Kidney epithelial cell (primary cell): Measurements from ENCODE around the gene KRT71. TPM values are rescaled to one million over a fixed set of nuclear protein-coding genes. Genes with fewer than 3 reads are reported as not detected.

ENCODE experiments used
- DNase-seq: peaks from one replicate; pipeline ENCODE4 v3.0.0-alpha.2; 2010; ENCODE audit warnings: low read depth
- H3K27me3 ChIP-seq: 2 replicates; pipeline ENCODE4 v1.6.0; 2011; ENCODE audit warnings: low read length; ENCODE audit not compliant: control insufficient read depth, insufficient read depth
- H3K36me3 ChIP-seq: 2 replicates; pipeline ENCODE4 v1.5.1; 2011; ENCODE audit warnings: low read length; ENCODE audit not compliant: control insufficient read depth, insufficient read depth
- H3K4me3 ChIP-seq: 2 replicates; pipeline ENCODE4 v1.5.1; 2011; ENCODE audit warnings: low read depth, mild to moderate bottlenecking, control low read depth, low read length
- CTCF ChIP-seq: IDR thresholded peaks from 2 replicates; pipeline ENCODE4 v1.5.1; 2011; ENCODE audit warnings: mild to moderate bottlenecking, moderate library complexity, low read length, control low read depth, inconsistent platforms; ENCODE audit not compliant: insufficient read depth, poor library complexity, severe bottlenecking
- total RNA-seq: library from RNA; depleted of rRNA; stranded (reverse); fragments of >200 nt; gene quantifications from 2 replicates; pipeline ENCODE4 v1.2.3, GENCODE V29; 2015

Gene KRT71
- total RNA-seq, 1 donor from 2014 or later: not detected

GRCh38 chr12:52534482-52534881, 18.5 kb downstream of the KRT71 start:
- TF ChIP-seq CTCF: no peak
- Histone ChIP-seq H3K27me3 (no peaks in the 10 kb centered on the region), H3K4me3 (no peak overlapping the region), H3K36me3 (no peaks in the 10 kb centered on the region)
- no peak for DNase-seq

DNA sequence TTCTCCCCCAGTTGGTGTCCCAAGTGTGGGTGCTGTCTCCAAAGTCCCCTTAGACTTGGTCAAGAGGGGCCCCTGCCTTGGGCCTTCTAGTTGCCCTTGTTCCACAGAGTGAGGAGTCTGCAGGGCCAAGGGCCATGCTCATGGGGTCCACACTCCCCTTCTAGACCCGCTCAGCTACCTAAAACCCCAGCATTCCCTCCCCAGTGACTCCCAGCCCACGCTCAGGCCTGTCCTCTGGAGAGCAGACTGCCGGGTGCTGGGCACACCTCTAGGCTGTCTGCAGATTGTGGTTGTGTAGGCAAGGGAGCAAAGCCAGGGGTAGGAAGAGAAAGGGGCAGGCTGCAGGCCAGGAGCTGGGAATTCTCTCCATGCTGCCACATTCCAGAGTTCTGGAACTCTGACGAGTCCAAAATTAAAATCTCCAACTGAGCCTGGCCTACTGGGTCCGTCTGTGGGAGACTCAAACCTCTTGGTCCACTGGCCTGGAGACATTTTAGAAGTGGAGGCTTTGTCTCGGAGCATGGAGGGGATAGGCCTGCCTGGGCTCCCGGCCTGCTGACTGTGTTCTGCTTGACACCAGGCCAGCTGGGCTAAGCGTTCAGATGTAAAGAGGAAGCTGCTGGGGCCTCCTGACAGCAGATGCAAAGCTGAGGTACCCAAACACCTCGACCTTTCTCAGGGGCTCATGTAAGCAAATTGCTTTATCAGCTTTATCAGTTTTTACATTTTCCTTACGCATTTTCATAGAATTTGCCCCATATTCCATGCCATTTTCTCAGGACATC, 19.1 kb downstream of the KRT71 start:
- Histone ChIP-seq H3K27me3 (no peaks in the 10 kb centered on the region), H3K36me3 (no peaks in the 10 kb centered on the region), H3K4me3 (no peak overlapping the region)
- no peak for DNase-seq
- TF ChIP-seq CTCF: no peak

DNA sequence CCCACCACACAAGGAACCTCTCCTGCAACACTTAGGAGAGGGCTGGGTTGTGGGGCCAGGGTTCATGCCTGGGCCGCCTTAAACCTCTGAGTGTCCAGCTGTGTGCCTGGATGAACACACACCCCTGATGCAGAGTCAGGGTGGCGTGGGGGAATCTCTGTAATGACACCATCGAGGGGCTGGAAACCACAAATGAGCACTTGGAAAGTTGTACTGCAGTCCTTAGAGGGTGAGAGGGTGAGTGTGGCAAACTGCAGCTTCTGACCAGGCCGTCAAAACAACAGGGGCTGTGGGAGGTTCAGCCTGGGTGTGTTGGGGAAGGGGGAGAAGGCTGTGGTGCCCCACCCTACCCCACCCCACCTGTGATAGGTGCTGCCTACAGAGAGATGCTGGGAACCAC, 20.3 kb downstream of the KRT71 start:
- no peaks in the 10 kb centered on the region for H3K36me3 ChIP-seq
- H3K4me3 ChIP-seq: no peak overlapping the region
- DNase-seq: no peak
- no peak for TF ChIP-seq CTCF
- H3K27me3 ChIP-seq: no peaks in the 10 kb centered on the region

DNA sequence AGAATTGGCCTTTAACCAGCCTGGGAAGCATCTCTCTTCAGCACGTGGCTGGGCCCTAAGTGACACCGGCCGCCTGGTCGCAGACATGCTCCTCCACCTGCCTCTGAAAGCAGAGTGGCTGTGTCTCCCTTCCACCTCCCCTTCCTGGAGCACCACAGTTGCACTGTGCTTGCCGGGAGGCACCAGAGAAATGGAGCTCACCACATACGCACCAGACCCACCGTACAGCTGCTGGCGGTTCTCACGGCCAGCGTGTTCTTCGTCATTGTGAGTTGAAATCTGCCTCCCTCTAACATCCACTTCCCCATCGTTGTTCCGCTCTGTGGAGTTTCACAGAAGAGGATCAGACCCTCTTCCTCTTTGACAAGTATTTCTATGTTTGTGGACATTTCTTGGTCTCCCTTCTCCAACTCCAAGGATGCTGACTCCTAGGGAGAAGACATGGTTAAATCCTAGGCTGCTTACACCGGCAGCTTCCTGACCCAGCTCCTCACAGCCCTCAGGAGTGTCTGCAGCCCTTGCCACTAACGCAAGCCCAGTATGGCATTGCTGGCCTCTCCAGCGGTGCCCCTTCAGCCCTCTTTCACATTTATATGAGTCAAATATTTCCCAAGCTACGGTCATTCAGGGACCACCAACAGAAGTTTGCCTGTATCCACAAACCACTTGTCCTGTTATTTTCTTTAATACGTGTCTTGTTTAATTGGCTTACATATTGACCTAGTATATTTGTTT, 21.2 kb downstream of the KRT71 start:
- Histone ChIP-seq H3K27me3 (no peaks in the 10 kb centered on the region), H3K4me3 (no peak overlapping the region), H3K36me3 (no peaks in the 10 kb centered on the region)
- TF ChIP-seq CTCF: no peak
- DNase-seq: no peak

- DNase-seq: no peak
- Histone ChIP-seq H3K27me3 (peaks cover 2% of the 10 kb centered on the region), H3K36me3 (no peaks in the 10 kb centered on the region), H3K4me3 (no peak overlapping the region)
- TF ChIP-seq CTCF: no peak
Measured at GRCh38 chr12:52530905-52531304, 22.0 kb downstream of the KRT71 start.

DNA sequence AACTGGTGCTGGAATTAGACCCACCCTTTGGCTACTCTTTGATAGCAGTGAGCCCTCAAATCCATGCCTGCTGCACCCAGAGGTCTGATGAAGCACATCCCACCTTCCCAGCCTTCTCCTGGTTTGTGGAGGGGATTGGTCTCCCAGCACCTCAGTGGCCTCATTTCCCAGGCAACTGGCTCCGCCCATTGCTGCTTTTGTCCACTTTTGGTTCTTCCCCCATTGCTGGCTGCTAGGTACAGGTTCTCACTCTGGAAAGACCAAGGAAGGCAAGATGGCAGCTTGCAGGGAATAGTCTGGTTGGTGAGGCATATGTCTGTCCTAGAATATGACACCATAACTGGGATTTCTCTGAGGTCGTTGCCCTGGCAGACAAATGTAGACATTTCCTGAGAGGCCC, 22.6 kb downstream of the KRT71 start:
- no peak for DNase-seq
- TF ChIP-seq CTCF: no peak
- Histone ChIP-seq H3K36me3 (no peaks in the 10 kb centered on the region), H3K27me3 (peaks cover 2% of the 10 kb centered on the region), H3K4me3 (no peak overlapping the region)
